ENCODE measurements around the gene TBC1D24.

- TF ChIP-seq CTCF (IDR thresholded peaks at IDR 0.05) (no peak), POLR2A (IDR thresholded peaks at IDR 0.05) (no peak)
These were observed 36.8 kb upstream of the TBC1D24 start for GRCh38 chr16:2438121-2438520.
